ENCODE results near the gene KCNK17. TPM values are rescaled to one million over a fixed set of nuclear protein-coding genes. Genes with fewer than 3 reads are reported as not detected.

Gene KCNK17
- total RNA-seq, 1 donor from 2014 or later, result not detected

DNA sequence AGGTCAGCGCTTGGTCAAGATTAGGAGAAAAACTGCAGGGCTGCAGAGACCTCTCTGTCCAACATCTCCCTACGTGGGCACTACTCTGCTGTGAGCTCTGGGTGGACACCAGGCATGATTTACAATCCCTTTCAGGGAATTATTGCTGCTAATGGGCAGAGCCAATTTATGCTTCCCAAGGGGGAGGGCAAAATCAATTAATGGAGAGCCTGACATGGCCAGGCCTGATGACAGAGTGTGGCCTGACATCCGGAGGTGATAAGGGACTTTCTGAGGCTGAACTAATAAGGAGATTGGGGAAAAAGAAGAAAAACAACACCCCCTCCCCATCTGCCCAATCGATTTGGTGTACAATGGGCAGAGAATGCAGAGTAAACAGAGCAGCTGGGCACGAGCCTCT lies 13.3 kb upstream of the KCNK17 start:
- Histone ChIP-seq H2AFZ (ENCODE audit: low read depth, low read length) (no peak overlapping the region), H3K27ac (ENCODE audit: low read depth, low read length) (no peak overlapping the region), H3K4me2 (ENCODE audit: low read length) (no peak overlapping the region), H4K20me1 (ENCODE audit: insufficient read depth, low read length) (no peaks in the 10 kb centered on the region), H3K79me2 (ENCODE audit: insufficient read depth, low read length) (no peaks in the 10 kb centered on the region), H3K9me3 (ENCODE audit: insufficient read depth, low read depth, low read length) (no peaks in the 10 kb centered on the region), H3K27me3 (ENCODE audit: insufficient read depth, low read length) (peaks cover 4% of the 10 kb centered on the region), H3K9ac (ENCODE audit: low read length) (no peak overlapping the region), H3K4me3 (ENCODE audit: insufficient read depth, low read depth, low read length) (no peak overlapping the region), H3K4me1 (ENCODE audit: insufficient read depth, low read length) (no peaks in the 10 kb centered on the region), H3K36me3 (ENCODE audit: insufficient read depth, low read length) (no peaks in the 10 kb centered on the region)
- Mint-ChIP-seq H3K4me1 (ENCODE audit: low read depth, unreplicated experiment) (no peaks in the 10 kb centered on the region), H3K9me3 (ENCODE audit: unreplicated experiment) (peaks cover 7% of the 10 kb centered on the region), H3K4me3 (ENCODE audit: unreplicated experiment) (no peak overlapping the region), H3K36me3 (ENCODE audit: low read depth, unreplicated experiment) (peaks cover 5% of the 10 kb centered on the region), H3K27me3 (ENCODE audit: low read depth, unreplicated experiment) (peaks cover 88% of the 10 kb centered on the region), H3K27ac (ENCODE audit: unreplicated experiment) (no peak overlapping the region)
- FAIRE-seq (no peak), DNase-seq (ENCODE audit: low read depth) (no peak)
- TF ChIP-seq CTCF (IDR thresholded peaks at IDR 0.05; ENCODE audit: insufficient read depth, low read depth, low read length) (no peak), EZH2 (IDR thresholded peaks at IDR 0.05; ENCODE audit: insufficient read depth, low read length) (no peak)

DNA sequence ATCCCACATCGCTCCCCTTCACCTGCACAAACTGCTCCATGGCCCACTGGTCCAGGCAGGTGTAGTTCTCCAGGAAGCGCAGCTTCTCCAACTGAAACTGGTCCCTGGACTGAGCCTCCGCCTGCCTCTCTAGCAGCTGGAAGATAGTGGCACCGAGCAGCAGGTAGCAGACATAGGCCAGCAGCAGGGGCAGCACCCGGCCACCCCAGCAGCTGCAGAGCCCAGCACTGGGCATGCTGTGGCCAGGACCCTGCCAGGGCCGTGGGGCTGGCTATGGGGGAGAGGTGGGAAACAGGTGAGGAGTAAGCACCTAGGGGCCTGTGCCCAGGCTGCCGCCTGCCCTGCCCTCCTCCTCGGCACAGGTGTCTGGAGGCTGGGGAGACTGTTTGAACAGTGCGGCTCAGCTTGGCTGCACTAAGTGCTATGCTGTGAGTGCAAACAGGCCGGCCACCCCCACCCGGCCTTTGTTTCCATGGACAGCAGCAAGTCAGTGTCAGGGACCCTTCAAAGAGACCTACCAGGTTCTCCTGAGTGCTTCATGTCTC lies 8.2 kb upstream of the KCNK17 start, which contains the start of gene KCNK16:
KCNK16 (minus strand) TSS at position 397 of the 545 bp plus-strand sequence; CDS start at position 235, 162 bp downstream.
- no peak for DNase-seq (ENCODE audit: low read depth)
- peaks cover 3% of the 10 kb centered on the region for H3K36me3 Mint-ChIP-seq (ENCODE audit: low read depth, unreplicated experiment)
- H2AFZ ChIP-seq (ENCODE audit: low read depth, low read length), result no peak within 1 kb of the TSS
- H3K4me3 Mint-ChIP-seq (ENCODE audit: unreplicated experiment), result no peak within 1 kb of the TSS
- no peak within 1 kb of the TSS for H3K4me3 ChIP-seq (ENCODE audit: insufficient read depth, low read depth, low read length)
- H3K27me3 Mint-ChIP-seq (ENCODE audit: low read depth, unreplicated experiment), result peaks cover 88% of the 10 kb centered on the region
- FAIRE-seq, result no peak
- H3K4me2 ChIP-seq (ENCODE audit: low read length), result no peak within 1 kb of the TSS
- peaks cover 7% of the 10 kb centered on the region for H3K9me3 Mint-ChIP-seq (ENCODE audit: unreplicated experiment)
- H3K36me3 ChIP-seq (ENCODE audit: insufficient read depth, low read length), result no peaks in the 10 kb centered on the region
- TF ChIP-seq EZH2 (IDR thresholded peaks at IDR 0.05; ENCODE audit: insufficient read depth, low read length) (no peak), CTCF (IDR thresholded peaks at IDR 0.05; ENCODE audit: insufficient read depth, low read depth, low read length) (no peak)
- no peak within 1 kb of the TSS for H3K9ac ChIP-seq (ENCODE audit: low read length)
- H3K9me3 ChIP-seq (ENCODE audit: insufficient read depth, low read depth, low read length), result no peaks in the 10 kb centered on the region
- H3K27ac ChIP-seq (ENCODE audit: low read depth, low read length), result no peak within 1 kb of the TSS
- no peak within 1 kb of the TSS for H3K27ac Mint-ChIP-seq (ENCODE audit: unreplicated experiment)
- H4K20me1 ChIP-seq (ENCODE audit: insufficient read depth, low read length), result no peaks in the 10 kb centered on the region
- H3K4me1 ChIP-seq (ENCODE audit: insufficient read depth, low read length), result no peaks in the 10 kb centered on the region
- H3K4me1 Mint-ChIP-seq (ENCODE audit: low read depth, unreplicated experiment), result no peaks in the 10 kb centered on the region
- H3K27me3 ChIP-seq (ENCODE audit: insufficient read depth, low read length), result peaks cover 4% of the 10 kb centered on the region
- H3K79me2 ChIP-seq (ENCODE audit: insufficient read depth, low read length), result no peaks in the 10 kb centered on the region

- peaks cover 4% of the 10 kb centered on the region for H3K27me3 ChIP-seq (ENCODE audit: insufficient read depth, low read length)
- FAIRE-seq, result no peak
Observed at GRCh38 chr6:39321761-39322160, 7.5 kb upstream of the KCNK17 start.

More at GRCh38 chr6:39321761-39322160, 7.5 kb upstream of the KCNK17 start:
- Histone ChIP-seq H3K79me2 (ENCODE audit: insufficient read depth, low read length) (no peaks in the 10 kb centered on the region), H3K4me1 (ENCODE audit: insufficient read depth, low read length) (no peaks in the 10 kb centered on the region), H4K20me1 (ENCODE audit: insufficient read depth, low read length) (no peaks in the 10 kb centered on the region), H3K9me3 (ENCODE audit: insufficient read depth, low read depth, low read length) (no peaks in the 10 kb centered on the region), H3K4me2 (ENCODE audit: low read length) (no peak overlapping the region), H3K4me3 (ENCODE audit: insufficient read depth, low read depth, low read length) (no peak overlapping the region), H2AFZ (ENCODE audit: low read depth, low read length) (no peak overlapping the region), H3K36me3 (ENCODE audit: insufficient read depth, low read length) (no peaks in the 10 kb centered on the region), H3K9ac (ENCODE audit: low read length) (no peak overlapping the region), H3K27ac (ENCODE audit: low read depth, low read length) (no peak overlapping the region)
- no peak for DNase-seq (ENCODE audit: low read depth)
- TF ChIP-seq CTCF (IDR thresholded peaks at IDR 0.05; ENCODE audit: insufficient read depth, low read depth, low read length) (no peak), EZH2 (IDR thresholded peaks at IDR 0.05; ENCODE audit: insufficient read depth, low read length) (no peak)
- Mint-ChIP-seq H3K4me1 (ENCODE audit: low read depth, unreplicated experiment) (no peaks in the 10 kb centered on the region), H3K27me3 (ENCODE audit: low read depth, unreplicated experiment) (peaks cover 88% of the 10 kb centered on the region), H3K27ac (ENCODE audit: unreplicated experiment) (no peak overlapping the region), H3K9me3 (ENCODE audit: unreplicated experiment) (peaks cover 3% of the 10 kb centered on the region), H3K36me3 (ENCODE audit: low read depth, unreplicated experiment) (no peaks in the 10 kb centered on the region), H3K4me3 (ENCODE audit: unreplicated experiment) (no peak overlapping the region)

Measured in astrocyte (in vitro differentiated cells and primary cell).